Renal cortex interstitium (tissue), 11 donors: ENCODE measurements around the gene FKBP6. TPM values are rescaled to one million over a fixed set of nuclear protein-coding genes. Genes with fewer than 3 reads are reported as not detected.
"Not testable (repeated sequence)": the region's sequence is repeated elsewhere in the genome, so short reads cannot be mapped to it uniquely, and the experiment has no call there.

Source experiments
- DNase-seq, 11 donors: peaks; one replicate each; pipeline ENCODE4 v3.0.0-alpha.2; 2013; ENCODE audit warnings: low read depth in 9 of 11, low spot score in 4 of 11; ENCODE audit errors: extremely low read depth in 1 of 11
- polyA plus RNA-seq, 3 donors: library from polyadenylated mRNA; unstranded; fragments of 120-200 nt; gene quantifications; one replicate each; pipeline ENCODE4 v1.2.1, GENCODE V29; 2013; ENCODE audit not compliant: insufficient read length in 3 of 3

The FKBP6 gene
- polyA plus RNA-seq, 3 donors, result 0.25 to 0.70 (median 0.26) TPM

- no peak for DNase-seq
Observed at GRCh38 chr7:73376671-73377412, 48.9 kb downstream of the FKBP6 start.

DNA sequence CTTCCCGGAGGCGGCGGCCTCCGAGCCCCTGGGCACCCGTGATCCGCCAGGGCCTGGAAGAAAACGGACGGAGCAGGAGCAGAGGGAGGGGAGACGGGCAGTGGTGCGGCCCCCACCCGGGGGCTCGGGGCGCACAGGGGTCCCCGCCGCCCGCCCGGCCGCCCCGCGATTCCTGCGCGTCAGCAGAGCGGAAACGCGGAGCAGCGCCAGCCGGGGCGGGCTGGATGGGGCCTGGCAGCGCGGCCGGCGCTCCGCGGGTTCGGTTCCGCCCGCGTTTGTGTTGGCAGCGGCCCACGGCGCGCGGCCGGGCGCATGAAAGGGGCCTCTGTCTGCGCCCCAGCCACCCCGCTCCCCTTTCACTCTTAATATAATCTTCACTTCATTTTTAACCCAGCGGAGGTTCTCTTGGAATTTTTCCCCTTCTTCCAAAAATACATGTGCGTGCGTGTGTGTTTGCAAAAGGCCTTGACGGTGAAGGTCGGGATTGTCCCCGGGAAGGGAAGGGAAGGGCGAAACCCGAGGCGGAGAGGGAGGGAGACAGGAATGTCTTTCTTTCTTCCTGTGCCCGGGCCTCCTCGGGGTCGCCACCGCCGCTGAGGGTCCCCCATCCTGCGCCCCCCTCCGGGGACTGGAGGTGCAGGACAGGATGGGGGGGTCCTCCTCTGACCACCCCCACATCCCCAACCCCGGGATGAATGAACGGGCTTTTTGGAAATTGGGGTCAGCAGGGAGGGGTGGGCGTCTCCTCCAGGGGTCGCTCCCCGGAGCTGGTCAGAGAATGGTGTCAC, 49.6 kb downstream of the FKBP6 start:
- DNase-seq, result not testable (repeated sequence)

DNA sequence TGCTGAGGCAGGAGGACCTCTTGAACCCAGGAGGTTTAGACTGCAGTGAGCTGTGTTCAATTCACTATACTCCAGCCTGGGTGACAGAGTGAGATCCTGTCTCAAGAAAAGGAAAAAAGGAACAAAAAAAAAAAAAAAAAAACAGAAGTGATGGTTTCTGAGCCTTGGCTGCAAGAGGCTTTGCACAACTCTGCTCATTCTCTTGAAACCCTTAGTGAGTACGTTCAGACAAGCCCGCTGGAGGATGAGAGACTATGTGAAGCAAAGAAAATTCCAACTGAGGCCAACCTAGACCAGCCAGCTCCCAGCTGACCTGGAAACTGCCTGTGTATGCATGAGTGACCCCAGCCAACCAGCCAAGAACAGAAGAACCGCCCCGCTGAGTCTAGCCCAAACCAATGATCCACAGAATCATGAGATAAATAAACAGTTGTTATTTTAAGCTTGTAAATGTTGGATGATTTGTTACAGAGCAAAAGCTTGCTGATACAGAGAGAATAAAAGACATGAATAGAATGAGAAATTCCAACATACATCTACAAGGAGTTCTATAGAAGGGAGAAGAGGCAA, 55.1 kb downstream of the FKBP6 start:
- no peak for DNase-seq

DNA sequence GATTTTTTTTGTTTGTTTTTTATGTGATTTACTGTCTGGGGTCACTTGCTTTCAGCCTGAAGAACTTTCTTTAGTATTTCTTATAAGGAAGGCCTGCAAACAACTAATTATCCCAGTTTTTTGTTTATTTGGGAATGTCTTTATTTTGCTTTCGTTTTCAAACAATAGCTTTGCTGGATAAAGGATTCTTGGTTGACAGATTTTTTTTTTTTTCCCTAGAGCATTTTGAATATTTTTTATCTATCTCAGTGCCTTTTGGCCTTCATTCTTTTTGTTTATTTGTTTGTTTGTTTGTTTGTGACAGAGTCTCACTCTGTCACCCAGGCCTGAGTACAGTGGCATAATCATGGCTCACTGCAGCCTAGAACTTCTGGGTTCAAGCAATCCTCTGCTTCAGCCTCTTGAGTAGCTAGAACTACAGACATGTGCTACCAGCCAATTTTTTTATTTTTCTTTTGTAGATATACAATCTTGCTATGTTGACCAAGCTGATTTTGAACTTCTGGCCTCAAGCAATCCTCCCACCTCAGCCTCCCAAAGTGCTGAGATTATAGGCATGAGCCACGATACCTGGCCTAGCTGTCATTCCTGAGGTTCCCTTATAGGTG, 59.4 kb downstream of the FKBP6 start:
- DNase-seq, result no peak

DNA sequence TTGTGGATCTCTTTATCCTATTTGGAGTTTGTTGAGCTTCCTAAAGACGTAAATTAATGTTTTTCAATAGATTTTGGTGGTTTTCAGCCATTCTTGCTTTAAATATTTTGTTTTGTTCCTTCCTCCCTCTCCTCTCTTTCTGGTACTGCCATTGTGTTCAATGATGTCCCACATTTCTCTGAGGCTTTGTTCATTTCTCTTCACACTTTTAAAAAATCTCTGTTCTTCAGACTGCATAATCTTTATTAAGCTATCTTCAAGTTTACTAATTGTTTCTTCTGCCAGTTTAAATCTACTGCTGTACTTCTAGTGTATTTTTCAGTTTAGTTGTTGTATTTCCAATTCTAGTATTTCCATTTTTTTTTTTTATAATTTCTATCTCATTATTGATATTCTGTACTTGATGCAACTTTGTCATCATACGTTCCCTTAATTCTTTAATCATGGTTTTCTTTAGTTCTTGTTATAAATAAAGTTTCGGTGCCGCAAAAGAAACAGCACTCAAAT, 60.0 kb downstream of the FKBP6 start:
- no peak for DNase-seq

DNA sequence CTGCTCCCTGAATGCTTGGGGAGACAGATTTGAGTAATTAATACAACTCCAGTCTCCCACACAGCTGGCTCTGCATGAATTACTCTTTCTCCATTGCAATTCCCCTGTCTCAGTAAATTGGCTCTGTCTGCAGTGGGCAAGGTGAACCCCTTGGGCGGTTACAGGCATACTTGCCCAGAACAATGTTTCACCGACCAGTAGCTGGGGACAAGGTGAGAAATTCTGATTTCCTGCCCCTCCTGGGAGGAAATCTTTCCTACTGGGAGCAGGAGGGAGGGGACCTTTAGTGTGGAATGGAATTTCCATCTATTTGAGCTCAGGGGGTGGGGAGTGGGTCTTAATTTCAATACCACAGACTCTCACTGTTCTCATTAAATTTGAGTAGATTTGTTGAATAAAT, 63.4 kb downstream of the FKBP6 start:
- DNase-seq, result no peak

GRCh38 chr7:73394422-73394821, 66.5 kb downstream of the FKBP6 start:
- DNase-seq, result no peak

DNA sequence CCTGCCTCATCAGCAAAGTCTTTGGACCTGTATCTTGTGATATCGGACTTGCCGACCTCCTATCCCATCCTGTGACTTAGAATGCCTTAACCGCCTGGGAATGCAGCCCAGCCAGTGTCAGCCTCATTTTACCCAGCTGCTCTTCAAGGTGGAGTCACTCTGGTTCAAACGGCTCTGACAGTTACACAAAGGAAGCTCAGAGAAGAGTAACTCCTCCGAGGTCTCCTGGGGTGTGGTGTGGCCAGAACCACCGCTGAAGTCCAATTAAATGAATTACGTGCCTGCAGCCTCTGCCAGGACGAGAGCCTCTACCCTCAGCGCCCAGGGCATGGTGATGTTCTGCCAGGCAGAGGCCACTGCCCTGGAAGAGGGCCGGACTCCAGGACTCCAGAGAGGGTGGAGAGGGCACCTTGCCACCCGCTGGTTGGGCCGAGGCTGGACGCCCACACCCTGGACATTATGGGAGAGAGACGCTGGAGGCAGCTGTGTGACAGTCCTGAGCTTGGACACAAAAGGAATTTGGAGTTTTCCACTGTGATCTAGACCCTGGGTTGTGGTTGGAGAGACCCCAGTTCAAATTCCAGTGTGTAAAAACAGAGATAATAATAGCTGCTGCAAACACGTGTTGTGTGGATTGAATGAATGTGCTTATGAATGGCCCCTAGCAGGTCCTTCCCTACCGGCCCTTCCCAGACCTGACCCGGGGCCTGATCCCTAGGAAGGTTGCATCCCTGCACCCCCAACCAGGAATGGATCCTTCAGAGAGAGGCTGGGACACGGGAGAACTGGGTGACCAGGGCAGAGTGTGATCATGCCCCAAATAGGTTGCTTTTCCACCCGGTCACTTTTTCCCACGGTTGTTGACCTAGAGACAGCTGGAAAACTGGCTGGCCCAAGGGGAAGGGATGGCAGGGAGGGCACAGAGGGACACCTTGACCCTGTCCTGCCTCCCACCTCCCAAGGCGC, 67.9 kb downstream of the FKBP6 start:
- no peak for DNase-seq

DNA sequence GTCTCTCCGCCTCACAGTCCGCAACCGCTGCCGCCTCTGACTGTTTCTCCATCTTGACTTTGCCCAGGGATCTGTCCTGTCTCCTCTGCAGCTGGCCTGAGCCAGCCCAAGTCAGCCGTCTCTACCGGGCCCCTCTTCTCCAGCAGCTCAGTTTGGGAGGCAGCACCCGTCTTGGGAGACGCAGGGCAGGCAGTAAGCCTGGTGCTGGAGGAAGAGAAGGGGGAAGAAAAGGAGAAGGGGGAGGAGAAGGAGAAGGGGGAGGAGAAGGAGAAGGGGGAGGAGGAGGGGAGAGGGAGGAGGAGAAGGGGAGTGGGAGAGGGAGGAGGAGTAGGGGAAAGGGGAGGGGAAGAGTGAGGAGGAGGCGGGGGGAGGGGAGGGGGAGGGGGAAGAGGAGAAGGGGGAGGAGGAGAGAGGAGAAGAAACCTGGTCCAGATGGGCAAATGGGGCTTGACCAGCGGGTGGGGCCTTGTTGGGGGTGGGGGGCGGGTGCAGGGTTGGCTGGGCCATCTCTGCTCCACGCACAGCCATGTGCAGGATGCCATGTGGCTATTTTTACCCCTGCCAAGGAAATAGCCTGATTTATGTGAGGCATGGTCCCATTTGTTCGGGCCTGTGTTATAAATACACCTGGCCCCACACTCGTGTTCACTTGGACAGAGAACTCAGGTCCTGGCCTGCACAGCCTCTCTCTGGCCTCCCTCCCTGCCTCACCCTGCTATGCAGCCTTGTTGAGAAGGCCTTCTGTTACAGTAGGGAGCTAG, 69.7 kb downstream of the FKBP6 start:
- peak in 4 of 11 donors; percentile 42 to 65 (median 46) for DNase-seq

GRCh38 chr7:73399185-73400050, 71.5 kb downstream of the FKBP6 start:
- peak in 5 of 11 donors; percentile 57 to 70 (median 69) for DNase-seq

GRCh38 chr7:73404860-73405259, 76.9 kb downstream of the FKBP6 start:
- not testable (repeated sequence) for DNase-seq

Other genes with a start within 250 kb of the FKBP6 start
- under 1 TPM; 0.20 to 0.83 (median 0.32) TPM for gene SPDYE9, start 242.1 kb upstream of the FKBP6 start, polyA plus RNA-seq
- 10 to 100 TPM; 14.4 to 19.0 (median 18.6) TPM for gene NSUN5, start 19.3 kb upstream of the FKBP6 start, polyA plus RNA-seq
- gene TRIM50, start 79 bp upstream of the FKBP6 start, polyA plus RNA-seq, result under 1 TPM; 0.21 to 0.28 (median 0.23) TPM
- gene FZD9, start 105.6 kb downstream of the FKBP6 start, polyA plus RNA-seq, result under 1 TPM; 0.23 to 0.63 (median 0.26) TPM
- 10 to 100 TPM; 60.4 to 84.6 (median 82.2) TPM for gene BAZ1B, start 194.1 kb downstream of the FKBP6 start, polyA plus RNA-seq
- gene BCL7B, start 229.5 kb downstream of the FKBP6 start, polyA plus RNA-seq, result 10 to 100 TPM; 36.2 to 40.3 (median 40.3) TPM